GM19023 (cell line): Measurements from ENCODE around the gene DEPDC7.
"Not testable (repeated sequence)": the region's sequence is repeated elsewhere in the genome, so short reads cannot be mapped to it uniquely, and the experiment has no call there.

Experiments
- ATAC-seq: cut with Tn5 transposase; IDR thresholded peaks from one replicate; pipeline ENCODE4 v1.9.1; 2021; ENCODE audit warnings: mild to moderate bottlenecking, moderate library complexity; ENCODE audit not compliant: unreplicated experiment

Gene DEPDC7

DNA sequence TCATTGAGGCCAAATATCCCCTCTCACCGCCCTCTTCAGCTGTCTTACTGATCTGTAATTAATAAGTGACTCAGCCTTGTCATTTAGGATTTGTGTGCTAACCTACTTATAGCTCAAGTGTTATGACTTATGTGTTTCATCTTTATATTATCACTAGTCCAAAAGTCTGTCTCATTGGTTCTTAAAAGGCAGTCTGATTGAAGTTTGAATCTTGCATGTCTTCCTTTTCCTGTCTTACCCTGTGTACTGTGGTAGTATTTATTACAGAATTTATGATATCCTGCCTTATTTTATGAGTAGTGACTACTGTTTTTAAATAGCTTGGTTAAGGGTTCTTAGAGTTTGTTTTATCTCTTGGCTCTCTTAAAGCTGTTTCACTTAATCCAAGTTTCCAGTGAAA lies 6.3 kb downstream of the DEPDC7 start:
- ATAC-seq: no peak

DNA sequence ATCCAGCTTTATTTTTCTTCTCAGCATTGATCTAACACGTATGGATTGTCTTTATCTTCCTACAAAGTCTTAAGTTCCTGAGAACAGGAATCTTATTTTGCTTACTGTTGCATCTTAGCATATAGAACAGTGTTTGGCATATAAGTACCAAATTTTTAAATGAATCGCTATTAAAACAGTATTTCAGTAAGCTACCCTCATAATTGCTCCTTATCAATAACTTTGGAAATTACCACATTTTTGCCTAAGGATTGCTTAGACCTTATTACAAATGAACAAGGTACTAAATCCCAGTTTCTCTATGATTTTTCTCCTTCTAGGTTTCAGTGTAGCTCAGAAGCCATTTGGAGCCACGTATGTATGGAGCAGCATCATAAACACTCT lies 9.7 kb downstream of the DEPDC7 start:
- no peak for ATAC-seq

DNA sequence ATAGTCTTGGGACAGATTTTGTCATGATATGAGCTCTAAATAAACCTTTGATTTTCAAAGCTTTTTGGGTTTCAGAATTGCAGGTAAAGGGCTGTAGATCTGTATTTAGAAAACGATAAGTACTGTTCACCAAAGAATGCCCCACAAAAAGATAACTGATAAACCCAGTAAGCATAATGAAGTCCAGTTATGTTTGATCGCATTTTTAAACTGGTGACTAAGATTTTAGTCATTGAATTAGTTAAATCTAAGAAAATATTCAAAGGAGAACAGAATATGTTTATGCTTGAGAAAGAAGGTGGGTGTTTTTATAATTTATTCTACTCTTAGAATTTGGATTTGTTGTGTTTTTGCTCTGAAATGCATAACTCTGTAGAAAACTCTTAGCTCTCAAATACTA lies 11.6 kb downstream of the DEPDC7 start:
- ATAC-seq: no peak

DNA sequence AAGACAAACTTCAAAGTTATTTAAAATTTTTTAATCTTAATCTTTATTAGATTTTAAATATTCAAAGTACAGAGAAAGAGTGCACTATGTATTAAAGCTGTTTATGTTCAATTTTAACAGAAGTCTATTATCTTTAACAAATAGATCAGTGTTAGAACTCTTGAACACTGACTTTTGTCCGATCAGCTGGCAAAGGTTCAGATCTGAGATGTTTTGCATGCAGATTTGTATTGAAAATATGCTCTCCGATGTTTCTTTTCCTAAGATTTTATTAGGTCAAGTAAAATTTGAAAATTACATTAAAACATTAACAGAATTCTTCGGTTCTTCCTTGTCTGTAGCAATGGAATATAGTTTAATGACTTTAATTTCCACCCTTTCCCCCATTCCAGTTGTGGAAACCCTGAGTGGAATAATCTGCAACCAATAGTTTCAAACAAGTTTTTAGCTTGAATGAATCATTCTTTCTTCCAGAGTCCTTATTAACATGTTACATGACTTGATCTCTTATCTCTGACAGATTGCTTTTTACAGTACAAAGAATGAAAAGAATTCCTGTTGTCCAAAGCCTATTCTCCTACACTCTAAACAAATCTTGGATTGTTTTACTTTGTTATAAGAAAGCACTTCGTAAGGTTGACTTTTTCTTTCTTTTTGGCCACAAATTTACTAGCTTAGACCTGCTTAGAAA lies 12.3 kb downstream of the DEPDC7 start:
- no peak for ATAC-seq

DNA sequence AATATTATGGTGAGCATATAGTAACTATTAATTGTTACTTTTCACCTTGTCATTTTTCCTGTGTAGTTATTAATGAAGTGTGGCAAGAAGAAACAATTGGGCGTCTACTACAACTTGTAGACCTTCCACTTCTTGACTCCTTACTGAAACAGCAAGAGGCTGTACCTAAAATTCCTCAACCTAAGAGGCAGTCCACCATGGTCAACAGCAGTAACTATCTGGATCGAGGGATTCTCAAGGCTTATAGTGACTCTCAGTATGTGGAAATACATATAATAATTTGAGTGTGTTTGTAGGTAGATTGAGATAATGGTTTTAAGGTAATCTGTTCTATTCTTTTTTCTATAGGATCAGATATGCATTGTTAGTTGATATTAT lies 12.8 kb downstream of the DEPDC7 start:
- ATAC-seq: no peak

DNA sequence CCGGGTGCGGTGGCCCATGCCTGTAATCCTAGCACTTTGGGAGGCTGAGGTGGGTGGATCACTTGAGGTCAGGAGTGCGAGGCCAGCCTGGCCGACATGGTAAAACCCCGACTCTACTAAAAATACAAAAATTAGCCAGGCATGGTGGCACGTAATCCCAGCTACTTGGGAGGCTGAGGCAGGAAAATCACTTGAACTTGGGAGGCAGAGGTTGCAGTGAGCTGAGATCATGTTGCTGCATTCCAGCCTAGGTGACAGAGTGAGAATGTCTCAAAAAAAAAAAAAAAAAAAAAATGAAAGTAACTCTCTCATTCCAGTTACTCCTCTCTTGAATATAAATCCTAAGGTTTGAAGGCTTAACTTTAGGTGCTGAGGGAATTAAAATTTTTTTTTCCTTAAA lies 13.5 kb downstream of the DEPDC7 start:
- not testable (repeated sequence) for ATAC-seq

DNA sequence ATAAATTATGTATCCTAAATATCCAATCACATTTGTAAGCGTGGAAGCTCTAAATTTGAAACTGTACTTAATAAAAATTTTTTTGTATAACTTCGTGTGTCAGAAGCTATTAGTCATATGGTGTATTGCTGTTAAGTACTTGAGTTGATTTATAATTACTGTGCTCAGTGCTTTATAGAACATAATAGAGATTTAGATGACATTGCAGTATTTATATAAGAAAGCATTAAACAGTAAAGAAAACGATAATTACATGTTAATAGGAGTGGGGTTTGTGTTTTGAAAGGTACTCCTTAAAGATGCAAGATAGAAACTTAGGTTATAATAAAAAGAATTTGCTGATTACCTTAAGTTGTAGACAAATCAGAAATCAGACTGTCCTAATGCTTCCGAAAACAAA lies 17.8 kb downstream of the DEPDC7 start:
- ATAC-seq: no peak

DNA sequence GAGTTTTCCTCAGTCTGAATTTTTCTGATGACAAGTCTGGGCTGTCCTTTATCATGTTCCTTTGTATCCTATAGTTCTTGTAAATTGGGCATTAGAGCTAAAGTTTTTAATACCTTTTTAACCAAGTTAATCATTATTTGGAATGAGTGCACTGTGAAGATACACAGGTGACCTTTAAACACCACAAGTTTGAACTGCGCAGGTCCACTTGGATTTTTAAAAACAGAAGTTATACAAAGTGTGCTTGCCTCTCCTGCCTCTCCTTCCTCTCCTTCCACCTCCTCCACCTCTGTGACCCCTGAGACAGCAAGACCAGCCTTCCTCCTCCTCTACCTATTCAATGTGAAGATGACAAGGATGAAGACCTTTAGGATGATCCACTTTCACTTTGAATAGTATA lies 19.3 kb downstream of the DEPDC7 start:
- ATAC-seq: no peak

DNA sequence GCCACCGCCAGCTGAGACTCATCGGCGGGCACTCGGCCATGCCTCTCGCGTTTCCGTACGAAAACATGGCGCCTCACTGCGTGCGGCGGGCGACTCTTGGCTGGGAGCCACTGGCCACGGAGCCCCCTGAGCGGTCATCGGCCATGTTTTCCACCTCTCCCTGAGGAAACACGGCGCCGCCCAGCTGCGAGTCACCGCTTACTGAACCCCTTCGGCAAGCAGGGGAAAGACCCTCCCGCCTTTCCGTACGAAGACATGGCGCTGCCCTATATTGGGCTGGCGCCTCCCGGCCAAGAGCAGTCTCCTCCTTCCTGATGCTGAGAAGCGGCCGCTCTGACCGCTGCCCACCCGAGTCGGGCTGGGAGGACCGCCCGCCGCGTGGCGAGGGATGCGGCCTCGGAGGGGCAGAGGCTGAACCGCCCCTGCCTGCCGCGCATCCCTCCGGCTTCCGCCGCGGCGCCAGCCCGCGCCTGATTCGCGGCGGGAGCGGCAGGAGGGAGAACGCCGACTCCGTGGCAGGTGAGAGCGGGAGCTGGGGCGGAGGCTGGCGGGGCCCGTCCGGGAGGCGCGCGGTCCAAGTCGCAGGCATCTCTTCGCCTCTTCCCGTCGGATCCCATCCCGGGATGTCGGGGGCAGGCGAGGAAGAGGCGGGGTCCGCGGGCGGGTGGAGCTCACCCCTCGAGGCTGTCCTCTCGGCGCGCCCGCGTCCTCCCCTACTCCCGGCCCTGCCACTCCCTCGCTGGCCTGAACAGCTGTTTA lies 23.8 kb downstream of the DEPDC7 start, which contains the start of gene TCP11L1:
TCP11L1 (plus strand) TSS at position 299 of the 759 bp plus-strand sequence. CDS start 4,202 bp downstream, outside the sequence.
- peak; percentile 77 for ATAC-seq

DNA sequence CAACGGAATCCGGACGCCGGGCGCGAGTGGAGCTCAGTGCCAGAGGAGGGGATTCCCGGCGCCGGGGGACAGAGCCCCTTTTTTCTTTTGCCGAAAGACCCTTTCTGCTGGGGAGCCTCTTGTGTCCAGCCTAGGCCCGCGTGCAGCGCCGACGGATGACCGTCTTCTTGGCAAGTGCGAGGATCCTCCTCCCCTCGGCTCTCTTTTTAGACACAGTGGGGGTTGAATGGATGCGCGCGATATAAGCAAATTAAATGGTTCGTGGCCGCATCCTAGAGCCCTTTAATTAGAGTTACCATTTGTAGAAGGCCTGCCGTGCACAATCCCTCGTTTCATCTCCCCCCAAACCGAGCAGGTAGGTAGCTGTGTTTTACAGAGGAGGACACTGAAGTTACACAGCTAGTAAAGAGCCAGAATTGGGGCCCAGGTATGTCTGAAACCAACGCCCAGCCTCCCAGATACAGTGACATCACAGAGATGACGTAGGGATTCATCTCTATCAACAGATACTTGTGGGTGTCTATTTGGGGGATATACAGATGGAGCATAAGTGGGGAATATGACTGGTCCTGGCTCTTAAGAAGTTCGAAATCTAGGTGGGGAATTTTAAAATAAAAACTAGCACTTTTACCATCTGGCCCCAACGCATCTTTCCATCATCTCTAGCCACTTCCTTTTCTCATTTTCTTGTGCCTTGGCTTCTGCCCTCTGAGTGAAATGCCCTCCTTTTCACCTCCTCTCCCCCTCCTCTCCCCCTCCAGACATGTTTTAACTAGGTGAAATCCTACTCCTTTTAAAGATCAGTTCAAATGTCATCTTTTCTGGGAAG lies 24.6 kb downstream of the DEPDC7 start:
- ATAC-seq: peak; percentile 20

DNA sequence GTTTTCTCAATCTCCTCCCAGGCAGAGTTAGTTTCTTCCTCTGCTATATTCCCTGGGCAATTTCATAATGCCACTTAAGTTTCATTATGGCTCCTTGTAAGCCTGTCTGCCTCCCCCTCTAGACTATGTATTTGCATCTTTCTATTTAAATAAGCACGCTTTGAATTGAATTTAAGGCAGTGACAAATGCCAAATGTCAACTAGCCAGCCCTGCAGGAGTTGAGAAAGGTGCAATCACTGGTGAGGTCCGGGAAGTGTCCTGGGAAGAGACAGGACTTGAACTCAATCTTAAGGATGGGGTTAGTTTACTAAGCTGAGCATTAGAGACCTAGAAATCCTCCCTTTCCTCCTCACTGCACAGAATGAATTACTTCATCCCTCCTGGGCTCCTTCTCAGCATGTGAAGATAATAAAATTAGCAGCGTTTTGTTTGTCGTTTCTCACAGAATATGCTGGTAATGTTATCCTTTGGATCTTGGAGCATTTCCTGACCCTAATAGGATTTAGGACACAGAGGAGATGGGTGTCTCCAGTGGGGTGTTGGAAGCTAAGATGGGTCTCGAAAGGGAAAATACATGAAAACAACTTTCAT lies 25.3 kb downstream of the DEPDC7 start:
- ATAC-seq: no peak

DNA sequence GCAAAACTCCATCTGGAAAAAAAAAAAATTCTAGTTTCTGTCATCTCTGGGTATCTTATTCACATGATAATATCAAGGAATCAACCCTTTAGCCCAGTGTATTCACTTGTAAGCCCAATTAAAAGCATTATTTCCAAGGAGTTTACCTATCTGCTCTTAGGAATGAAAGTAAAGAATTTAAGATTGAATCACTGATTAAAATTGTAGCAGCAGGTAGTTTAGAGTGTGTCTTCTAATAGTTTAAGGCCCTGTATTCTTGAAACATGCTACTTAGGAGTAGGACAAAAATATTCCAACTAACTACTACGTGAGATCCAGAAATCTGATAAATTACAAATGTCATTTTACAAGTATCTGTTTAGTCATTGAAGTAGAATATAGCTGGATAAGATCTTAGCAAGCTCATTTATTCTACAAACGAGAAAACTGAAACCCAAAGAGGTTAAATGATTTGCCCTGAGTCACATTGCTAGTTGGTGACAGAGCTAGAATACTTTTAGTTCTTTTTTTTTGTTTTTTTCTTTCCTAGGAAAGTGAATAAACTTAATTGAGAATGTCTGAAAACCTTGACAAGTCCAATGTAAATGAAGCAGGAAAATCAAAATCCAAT lies 27.6 kb downstream of the DEPDC7 start:
- no peak for ATAC-seq

DNA sequence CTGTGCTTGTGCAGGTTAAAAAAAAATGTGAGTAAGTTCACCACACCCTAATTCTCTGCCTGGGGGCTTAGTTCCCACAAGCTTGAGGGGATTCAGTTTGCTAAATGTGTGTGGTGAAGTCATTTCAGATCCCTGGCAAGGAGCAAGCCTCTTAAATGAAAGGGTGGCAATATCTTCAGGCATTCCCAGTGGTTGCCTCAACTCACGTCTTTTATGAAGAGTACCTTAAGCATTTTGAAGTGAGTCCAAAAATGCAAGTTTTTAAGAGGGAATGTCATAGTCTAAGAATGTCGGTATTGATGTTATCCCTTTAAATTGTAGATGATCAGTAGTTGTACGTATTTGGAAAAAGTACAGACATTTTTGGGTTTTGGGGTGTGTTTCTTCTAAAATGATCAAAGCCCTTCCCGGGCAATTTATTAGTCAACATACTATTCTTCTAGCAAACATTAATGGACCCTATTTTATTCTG lies 28.6 kb downstream of the DEPDC7 start:
- ATAC-seq: no peak

DNA sequence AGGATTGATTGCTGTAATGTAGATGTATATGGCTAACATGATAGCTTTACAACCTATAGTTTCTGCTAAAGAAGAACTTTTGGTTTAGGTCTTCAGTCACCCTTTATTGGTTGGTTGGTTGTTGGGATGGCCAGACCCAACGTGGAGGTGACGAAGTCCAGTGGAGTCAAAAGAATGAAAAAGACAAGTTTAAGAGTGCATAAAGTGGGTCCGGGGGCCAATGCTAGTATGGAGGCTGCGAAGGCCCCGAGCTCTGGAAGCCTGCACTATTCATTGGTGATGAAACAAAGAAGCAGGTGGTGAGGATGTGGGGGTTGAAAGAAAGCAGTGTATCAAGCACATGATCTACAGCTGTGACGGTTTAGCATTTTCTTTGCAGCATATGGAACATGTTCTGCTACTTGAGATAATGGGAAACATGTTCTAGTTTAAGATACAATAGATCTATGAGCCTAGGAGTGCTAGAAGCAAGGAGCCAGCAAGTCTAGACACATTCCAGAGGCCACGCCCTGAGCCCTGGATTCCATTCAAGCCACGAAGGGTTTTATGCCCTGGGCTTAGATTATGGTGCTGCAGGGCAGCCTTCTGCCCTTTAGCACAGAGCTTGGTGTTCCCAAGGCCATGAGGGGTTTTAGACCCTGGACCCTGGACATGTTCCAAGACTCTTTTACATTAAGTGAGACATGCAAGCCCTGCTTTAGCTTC lies 30.0 kb downstream of the DEPDC7 start:
- ATAC-seq: no peak

DNA sequence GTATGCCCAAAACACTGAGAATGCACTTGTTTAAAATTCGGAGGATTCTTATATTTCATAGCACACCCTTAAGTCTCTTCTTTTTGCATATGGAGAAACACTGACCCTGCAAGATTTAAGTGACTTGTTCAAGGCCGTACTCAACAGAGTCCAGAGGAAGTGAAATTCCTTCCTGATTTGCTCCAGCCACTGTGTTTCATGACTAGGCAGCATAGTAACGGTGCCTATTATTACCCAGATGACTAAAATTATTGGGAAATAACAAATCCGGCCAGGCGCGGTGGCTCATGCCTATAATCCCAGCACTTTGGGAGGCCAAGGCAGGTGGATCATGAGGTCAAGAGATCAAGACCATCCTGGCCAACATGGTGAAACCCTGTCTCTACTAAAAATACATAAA lies 33.0 kb downstream of the DEPDC7 start:
- not testable (repeated sequence) for ATAC-seq

DNA sequence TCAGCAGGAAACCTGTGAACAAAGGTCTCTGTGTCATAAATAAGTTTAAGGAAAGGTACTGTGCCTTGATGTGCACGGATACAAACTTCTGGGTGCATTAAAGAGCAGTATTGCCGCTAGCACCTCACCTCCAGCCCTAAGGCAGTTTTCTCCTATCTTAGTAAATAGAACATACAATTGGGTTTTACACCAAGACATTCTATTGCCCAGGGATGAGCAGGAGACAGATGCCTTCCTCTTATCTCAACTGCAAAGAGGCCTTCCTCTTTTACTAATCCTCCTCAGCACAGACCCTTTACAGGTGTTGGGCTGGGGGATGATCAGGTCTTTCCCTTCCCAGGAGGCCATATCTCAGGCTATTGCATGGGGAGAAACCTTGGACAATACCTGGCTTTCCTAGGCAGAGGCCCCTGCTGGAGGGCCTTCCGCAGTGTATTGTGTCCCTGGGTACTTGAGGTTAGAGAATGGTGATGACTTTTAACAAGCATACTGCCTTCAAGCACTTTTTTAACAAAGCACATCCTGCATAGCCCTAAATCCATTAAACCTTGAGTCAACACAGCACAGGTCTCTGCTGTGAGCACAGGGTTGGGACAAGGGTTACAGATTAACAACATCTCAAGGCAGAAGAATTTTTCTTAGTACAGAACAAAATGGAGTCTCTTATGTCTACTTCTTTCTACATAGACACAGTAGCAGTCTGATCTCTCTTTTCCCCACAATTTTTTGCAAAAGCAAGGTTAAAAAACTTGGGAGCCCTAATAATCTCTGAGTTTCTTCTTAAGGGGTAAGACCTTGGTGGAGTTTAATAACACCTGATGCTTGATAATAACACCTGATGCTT lies 34.1 kb downstream of the DEPDC7 start:
- ATAC-seq: not testable (repeated sequence)

DNA sequence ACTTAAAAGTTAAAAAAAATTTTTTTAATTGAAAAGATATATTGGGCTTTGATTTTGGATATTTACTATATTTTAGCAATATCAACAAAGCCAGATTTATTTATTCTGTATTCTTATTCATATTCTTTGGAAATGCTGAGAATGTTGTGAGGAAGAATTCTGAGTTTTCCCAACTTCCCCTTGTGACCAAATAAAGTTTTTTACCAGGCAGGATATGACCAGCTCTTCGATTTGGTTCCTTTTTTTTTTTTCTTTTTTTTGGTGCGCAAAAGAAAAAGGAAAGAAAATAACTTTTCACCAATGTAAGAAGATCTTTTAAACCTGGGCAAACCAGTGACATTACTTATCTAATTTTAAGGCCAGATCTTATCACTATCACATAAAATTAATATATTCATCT lies 36.6 kb downstream of the DEPDC7 start:
- ATAC-seq: no peak

DNA sequence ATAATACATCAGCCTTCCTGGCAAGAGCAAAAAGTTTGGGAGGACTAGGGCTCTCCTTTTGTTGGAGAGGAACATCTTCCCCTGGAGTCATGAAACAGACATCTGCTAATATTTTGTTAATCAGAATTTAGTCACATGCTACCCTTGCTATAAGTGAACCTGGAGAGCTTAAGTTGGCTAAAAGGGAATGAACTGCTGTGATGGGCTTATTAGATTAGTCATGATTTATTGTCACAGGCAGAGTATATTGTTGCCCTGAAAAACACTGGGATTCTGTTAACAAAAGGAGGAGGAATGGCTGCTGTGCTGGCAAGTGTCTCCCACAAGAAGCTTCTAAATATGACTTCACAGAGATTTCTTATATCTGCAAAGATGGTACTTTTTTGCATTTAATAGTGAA lies 39.7 kb downstream of the DEPDC7 start:
- no peak for ATAC-seq

DNA sequence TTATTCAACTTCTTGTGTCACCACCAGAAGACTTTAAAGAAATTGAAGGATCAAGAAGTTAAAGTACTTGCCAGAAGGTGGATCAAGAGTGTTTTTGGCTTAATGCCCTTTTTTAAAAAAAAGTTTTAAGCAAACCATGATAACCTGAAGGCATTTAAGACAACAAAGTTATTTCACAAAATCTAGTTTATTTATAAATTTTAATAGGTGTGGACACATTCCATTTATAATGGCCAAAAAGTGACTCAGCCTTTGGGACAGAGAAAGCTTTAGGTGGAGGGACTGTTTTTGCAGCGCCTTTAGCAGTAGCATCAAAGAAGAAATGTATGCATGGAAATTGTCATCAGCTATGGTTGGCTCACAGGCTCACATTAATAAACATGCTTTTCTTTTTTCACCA lies 41.6 kb downstream of the DEPDC7 start:
- no peak for ATAC-seq
